Astrocyte (in vitro differentiated cells and primary cell): Measurements from ENCODE around the gene ACAN.

Source experiments
- EZH2 ChIP-seq: IDR thresholded peaks from 2 replicates; pipeline ENCODE4 v1.6.1; 2012; ENCODE audit warnings: mild to moderate bottlenecking, low read length, inconsistent platforms; ENCODE audit not compliant: insufficient read depth
- TF ChIP-seq, protein P1 (sequence below): IDR thresholded peaks from 2 replicates; pipeline ENCODE4 v1.5.1; 2011; ENCODE audit warnings: low read depth, mild to moderate bottlenecking, inconsistent platforms, low read length, moderate library complexity; ENCODE audit not compliant: insufficient read depth

- TF ChIP-seq, protein P1, sequence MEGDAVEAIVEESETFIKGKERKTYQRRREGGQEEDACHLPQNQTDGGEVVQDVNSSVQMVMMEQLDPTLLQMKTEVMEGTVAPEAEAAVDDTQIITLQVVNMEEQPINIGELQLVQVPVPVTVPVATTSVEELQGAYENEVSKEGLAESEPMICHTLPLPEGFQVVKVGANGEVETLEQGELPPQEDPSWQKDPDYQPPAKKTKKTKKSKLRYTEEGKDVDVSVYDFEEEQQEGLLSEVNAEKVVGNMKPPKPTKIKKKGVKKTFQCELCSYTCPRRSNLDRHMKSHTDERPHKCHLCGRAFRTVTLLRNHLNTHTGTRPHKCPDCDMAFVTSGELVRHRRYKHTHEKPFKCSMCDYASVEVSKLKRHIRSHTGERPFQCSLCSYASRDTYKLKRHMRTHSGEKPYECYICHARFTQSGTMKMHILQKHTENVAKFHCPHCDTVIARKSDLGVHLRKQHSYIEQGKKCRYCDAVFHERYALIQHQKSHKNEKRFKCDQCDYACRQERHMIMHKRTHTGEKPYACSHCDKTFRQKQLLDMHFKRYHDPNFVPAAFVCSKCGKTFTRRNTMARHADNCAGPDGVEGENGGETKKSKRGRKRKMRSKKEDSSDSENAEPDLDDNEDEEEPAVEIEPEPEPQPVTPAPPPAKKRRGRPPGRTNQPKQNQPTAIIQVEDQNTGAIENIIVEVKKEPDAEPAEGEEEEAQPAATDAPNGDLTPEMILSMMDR, result no peak
- no peak for TF ChIP-seq EZH2
Measured at GRCh38 chr15:88779944-88780343, 23.3 kb upstream of the ACAN start.
